ENCODE data around the gene TMOD3.
"Not testable (repeated sequence)": the region's sequence is repeated elsewhere in the genome, so short reads cannot be mapped to it uniquely, and the experiment has no call there.

Gene TMOD3

GRCh38 chr15:51864408-51865056 is 35.1 kb downstream of the TMOD3 start:
- FAIRE-seq = no peak

DNA sequence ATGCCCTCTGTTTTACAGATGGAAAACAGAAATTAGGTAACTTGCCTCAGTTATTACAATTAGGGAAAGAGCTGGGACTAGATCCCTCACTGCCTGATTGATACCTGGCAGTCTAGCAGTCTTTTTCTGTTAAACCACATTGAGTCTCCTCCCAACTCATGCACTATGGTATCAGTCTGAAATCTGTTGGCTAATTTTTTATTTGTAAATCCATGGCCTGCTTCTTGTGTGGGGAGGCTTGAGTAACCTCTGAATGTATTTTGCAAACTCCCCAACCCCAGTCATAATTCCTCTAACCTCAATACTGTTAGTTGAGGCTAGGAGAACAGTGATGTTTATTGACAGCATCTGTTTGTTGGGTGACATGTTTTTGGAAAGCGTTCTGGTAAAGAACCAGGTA is 35.9 kb downstream of the TMOD3 start:
- DNase-seq (ENCODE audit: low spot score) (no peak), FAIRE-seq (no peak)

More at GRCh38 chr15:51864408-51865056, 35.1 kb downstream of the TMOD3 start:
- DNase-seq (ENCODE audit: low spot score) = peak; percentile 15

- FAIRE-seq = no peak
Measured at GRCh38 chr15:51866161-51866560, 36.7 kb downstream of the TMOD3 start.

GRCh38 chr15:51866751-51867150 is 37.3 kb downstream of the TMOD3 start:
- no peak for FAIRE-seq
- DNase-seq (ENCODE audit: low spot score) = no peak

More at GRCh38 chr15:51866161-51866560, 36.7 kb downstream of the TMOD3 start:
- DNase-seq (ENCODE audit: low spot score) = no peak

GRCh38 chr15:51869060-51869421 is 39.6 kb downstream of the TMOD3 start:
- FAIRE-seq (peak; percentile 95), DNase-seq (ENCODE audit: low spot score) (peak; percentile 85)

GRCh38 chr15:51870774-51871173 is 41.3 kb downstream of the TMOD3 start:
- no peak for DNase-seq (ENCODE audit: low spot score)
- FAIRE-seq = no peak

GRCh38 chr15:51874751-51875644 is 45.5 kb downstream of the TMOD3 start:
- peak; percentile 96 for FAIRE-seq
- DNase-seq (ENCODE audit: low spot score) = peak; percentile 91

DNA sequence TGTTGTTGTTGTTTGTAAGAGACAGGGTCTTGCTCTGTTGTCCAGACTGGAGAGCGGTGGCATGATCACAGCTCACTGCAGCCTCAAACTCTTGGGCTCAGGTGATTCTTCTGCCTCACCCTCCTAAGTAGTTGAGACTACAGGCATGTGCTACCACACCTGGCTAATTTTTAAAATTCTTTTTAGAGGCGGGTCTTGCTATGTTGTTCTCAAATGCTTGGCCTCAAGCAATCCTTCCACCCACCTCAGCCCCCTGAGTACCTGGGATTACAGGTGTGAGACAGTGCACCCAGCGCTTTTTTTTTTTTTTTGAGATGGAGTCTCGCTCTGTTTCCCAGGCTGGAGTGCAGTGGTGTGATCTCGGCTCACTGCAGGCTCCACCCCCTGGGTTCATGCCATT is 46.7 kb downstream of the TMOD3 start:
- FAIRE-seq (no peak), DNase-seq (ENCODE audit: low spot score) (no peak)

GRCh38 chr15:51878446-51879386 is 49.3 kb downstream of the TMOD3 start:
- FAIRE-seq (no peak), DNase-seq (ENCODE audit: low spot score) (peak; percentile 17)

- peak; percentile 66 for FAIRE-seq
- peak; percentile 15 for DNase-seq (ENCODE audit: low spot score)
Measured at GRCh38 chr15:51879555-51879954, 50.1 kb downstream of the TMOD3 start.

- FAIRE-seq = no peak
- no peak for DNase-seq (ENCODE audit: low spot score)
Measured at GRCh38 chr15:51883271-51883837, 53.9 kb downstream of the TMOD3 start.

DNA sequence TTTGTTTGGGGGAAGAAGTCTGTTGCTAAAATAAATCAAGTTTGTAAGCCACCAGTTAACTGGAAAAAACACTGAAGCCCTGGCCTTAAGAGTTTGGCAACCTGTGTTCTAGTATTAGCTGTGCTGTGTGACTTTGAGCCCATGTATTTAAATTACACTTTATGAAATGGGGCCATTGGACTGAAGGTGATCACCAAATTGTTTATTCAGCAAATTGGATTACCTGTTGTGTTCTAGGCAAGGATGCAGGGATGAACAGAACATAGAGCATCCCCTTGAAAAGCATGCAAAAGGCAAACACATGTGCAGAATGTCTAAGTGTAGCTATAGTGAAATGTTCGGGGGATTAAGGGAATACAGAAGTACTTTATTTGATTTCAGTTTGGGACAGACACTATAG is 54.6 kb downstream of the TMOD3 start:
- DNase-seq (ENCODE audit: low spot score) = no peak
- no peak for FAIRE-seq

GRCh38 chr15:51884517-51885236 is 55.2 kb downstream of the TMOD3 start:
- FAIRE-seq (no peak), DNase-seq (ENCODE audit: low spot score) (no peak)

DNA sequence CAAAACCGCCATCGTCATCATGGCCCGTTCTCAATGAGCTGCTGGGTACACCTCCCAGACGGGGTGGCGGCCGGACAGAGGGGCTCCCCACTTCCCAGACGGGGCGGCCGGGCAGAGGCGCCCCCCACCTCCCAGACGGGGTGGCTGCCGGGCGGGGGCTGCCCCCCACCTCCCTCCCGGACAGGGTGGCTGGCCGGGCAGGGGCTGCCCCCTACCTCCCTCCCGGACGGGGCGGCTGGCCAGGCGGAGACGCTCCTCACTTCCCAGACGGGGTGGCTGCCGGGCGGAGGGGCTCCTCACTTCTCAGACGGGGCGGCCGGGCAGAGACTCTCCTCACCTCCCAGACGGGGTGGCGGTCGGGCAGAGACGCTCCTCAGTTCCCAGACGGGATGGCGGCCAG is 56.3 kb downstream of the TMOD3 start:
- DNase-seq (ENCODE audit: low spot score); FAIRE-seq: not testable (repeated sequence)

GRCh38 chr15:51887887-51888592 is 58.6 kb downstream of the TMOD3 start:
- DNase-seq (ENCODE audit: low spot score) (no peak), FAIRE-seq (no peak)

- DNase-seq (ENCODE audit: low spot score) (no peak), FAIRE-seq (peak; percentile 80)
Measured at GRCh38 chr15:51888593-51889195, 59.2 kb downstream of the TMOD3 start.

- DNase-seq (ENCODE audit: low spot score) = no peak
- FAIRE-seq = no peak
Measured at GRCh38 chr15:51889486-51889885, 60.0 kb downstream of the TMOD3 start.

GRCh38 chr15:51904421-51904820 is 75.0 kb downstream of the TMOD3 start:
- DNase-seq (ENCODE audit: low spot score) = no peak

DNA sequence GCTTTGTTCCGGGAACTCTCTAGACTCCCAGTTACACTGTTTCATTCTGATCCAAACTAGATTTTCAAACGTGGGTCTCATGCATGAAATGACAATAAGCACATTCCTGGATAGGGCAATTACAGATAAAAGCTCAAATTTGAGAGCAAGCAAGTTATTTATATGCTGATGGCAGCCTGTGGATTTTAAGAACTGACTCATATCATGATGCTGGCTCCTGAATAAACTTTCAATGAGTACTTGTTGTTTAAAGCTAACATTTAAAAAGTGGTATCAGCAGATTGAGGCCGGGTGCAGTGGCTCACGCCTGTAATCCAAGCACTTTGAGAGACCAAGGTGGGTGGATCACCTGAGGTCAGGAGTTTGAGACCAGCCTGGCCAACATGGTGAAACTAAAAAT is 75.5 kb downstream of the TMOD3 start:
- DNase-seq (ENCODE audit: low spot score) = no peak
- FAIRE-seq = no peak

More at GRCh38 chr15:51904421-51904820, 75.0 kb downstream of the TMOD3 start:
- no peak for FAIRE-seq

Data from RCC 7860 (cell line).